Measurements from ENCODE around the gene ERCC6. TPM values are rescaled to one million over a fixed set of nuclear protein-coding genes. Genes with fewer than 3 reads are reported as not detected.

Gene ERCC6
- polyA plus RNA-seq, 1 donor from 2014 or later, result 13.9 TPM

- no peaks in the 10 kb centered on the region for H3K9me2 ChIP-seq (ENCODE audit: insufficient read depth, low read length)
- no peaks in the 10 kb centered on the region for H4K20me1 ChIP-seq (ENCODE audit: insufficient read depth)
- no peaks in the 10 kb centered on the region for H3K9me3 ChIP-seq (ENCODE audit: low read length)
- H3K4me2 ChIP-seq (ENCODE audit: low read length), result no peak overlapping the region
- H3K27me3 ChIP-seq (ENCODE audit: insufficient read depth, low read depth, low read length), result no peaks in the 10 kb centered on the region
- no peak overlapping the region for H2AFZ ChIP-seq (ENCODE audit: low read depth, low read length)
- H3F3A ChIP-seq (ENCODE audit: insufficient read depth, low read length, poor library complexity, severe bottlenecking), result no peaks in the 10 kb centered on the region
- H3K36me3 ChIP-seq (ENCODE audit: insufficient read depth, low read length), result no peaks in the 10 kb centered on the region
- no peaks in the 10 kb centered on the region for H3K79me2 ChIP-seq (replicated peaks; ENCODE audit: insufficient read depth, low read length)
- no peak overlapping the region for H3K4me3 ChIP-seq (ENCODE audit: low read length)
- no peak overlapping the region for H3K9ac ChIP-seq (ENCODE audit: low read length)
- no peak overlapping the region for H3K27ac ChIP-seq (ENCODE audit: low read length)
- TF ChIP-seq EP300 (conservative IDR thresholded peaks at IDR 0.05; ENCODE audit: poor library complexity, severe bottlenecking) (no peak), SMC3 (conservative IDR thresholded peaks at IDR 0.05; ENCODE audit: poor library complexity) (no peak), POLR2AphosphoS5 (IDR thresholded peaks at IDR 0.05) (no peak), TAF1 (IDR thresholded peaks at IDR 0.05; ENCODE audit: low read depth) (no peak), RAD21 (conservative IDR thresholded peaks at IDR 0.05) (no peak), CTCF (IDR thresholded peaks at IDR 0.05; ENCODE audit: poor library complexity, severe bottlenecking) (no peak), MXI1 (conservative IDR thresholded peaks at IDR 0.05; ENCODE audit: poor library complexity, severe bottlenecking) (no peak), EZH2 (IDR thresholded peaks at IDR 0.05; ENCODE audit: borderline replicate concordance, insufficient read depth, low read length, poor library complexity, severe bottlenecking) (no peak)
- TF ChIP-seq, protein P1, sequence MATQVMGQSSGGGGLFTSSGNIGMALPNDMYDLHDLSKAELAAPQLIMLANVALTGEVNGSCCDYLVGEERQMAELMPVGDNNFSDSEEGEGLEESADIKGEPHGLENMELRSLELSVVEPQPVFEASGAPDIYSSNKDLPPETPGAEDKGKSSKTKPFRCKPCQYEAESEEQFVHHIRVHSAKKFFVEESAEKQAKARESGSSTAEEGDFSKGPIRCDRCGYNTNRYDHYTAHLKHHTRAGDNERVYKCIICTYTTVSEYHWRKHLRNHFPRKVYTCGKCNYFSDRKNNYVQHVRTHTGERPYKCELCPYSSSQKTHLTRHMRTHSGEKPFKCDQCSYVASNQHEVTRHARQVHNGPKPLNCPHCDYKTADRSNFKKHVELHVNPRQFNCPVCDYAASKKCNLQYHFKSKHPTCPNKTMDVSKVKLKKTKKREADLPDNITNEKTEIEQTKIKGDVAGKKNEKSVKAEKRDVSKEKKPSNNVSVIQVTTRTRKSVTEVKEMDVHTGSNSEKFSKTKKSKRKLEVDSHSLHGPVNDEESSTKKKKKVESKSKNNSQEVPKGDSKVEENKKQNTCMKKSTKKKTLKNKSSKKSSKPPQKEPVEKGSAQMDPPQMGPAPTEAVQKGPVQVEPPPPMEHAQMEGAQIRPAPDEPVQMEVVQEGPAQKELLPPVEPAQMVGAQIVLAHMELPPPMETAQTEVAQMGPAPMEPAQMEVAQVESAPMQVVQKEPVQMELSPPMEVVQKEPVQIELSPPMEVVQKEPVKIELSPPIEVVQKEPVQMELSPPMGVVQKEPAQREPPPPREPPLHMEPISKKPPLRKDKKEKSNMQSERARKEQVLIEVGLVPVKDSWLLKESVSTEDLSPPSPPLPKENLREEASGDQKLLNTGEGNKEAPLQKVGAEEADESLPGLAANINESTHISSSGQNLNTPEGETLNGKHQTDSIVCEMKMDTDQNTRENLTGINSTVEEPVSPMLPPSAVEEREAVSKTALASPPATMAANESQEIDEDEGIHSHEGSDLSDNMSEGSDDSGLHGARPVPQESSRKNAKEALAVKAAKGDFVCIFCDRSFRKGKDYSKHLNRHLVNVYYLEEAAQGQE (IDR thresholded peaks at IDR 0.05; ENCODE audit: borderline replicate concordance), result no peak
Measured at GRCh38 chr10:49521062-49521461, 17.9 kb downstream of the ERCC6 start.

DNA sequence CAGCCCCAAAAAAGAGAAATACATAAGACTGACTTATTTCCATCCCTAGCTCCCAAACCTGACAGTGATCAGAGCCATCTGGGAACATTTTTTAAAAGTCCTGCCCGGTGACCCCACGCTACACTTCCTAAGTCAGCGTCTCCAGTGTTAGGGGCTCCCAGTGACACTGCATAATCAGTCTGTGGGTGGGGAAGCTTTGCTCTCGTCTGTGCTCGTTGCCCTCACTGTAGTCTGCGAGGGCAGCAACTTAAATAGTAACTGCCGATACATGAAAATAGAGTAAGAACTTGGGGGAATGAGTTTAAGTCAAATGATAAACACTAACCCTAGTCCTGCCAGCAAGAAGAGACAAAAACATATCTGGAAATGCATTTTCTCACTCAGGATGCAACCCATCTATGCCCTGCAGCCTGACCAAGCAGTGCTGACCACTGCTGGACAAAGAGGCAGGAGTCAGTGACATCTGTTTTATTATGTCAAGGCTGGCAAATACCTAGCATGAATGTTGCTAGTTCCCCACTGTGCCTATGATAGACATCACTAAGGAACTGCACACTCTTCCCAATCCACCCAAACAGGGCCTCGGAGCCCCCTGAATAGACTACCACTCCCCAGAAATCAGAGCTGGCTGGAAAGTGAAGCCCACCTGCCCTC lies 18.7 kb downstream of the ERCC6 start:
- Histone ChIP-seq H3K79me2 (replicated peaks; ENCODE audit: insufficient read depth, low read length) (no peaks in the 10 kb centered on the region), H3F3A (ENCODE audit: insufficient read depth, low read length, poor library complexity, severe bottlenecking) (no peaks in the 10 kb centered on the region), H3K4me2 (ENCODE audit: low read length) (no peak overlapping the region), H3K36me3 (ENCODE audit: insufficient read depth, low read length) (no peaks in the 10 kb centered on the region), H3K9me2 (ENCODE audit: insufficient read depth, low read length) (no peaks in the 10 kb centered on the region), H3K9me3 (ENCODE audit: low read length) (no peaks in the 10 kb centered on the region), H3K27me3 (ENCODE audit: insufficient read depth, low read depth, low read length) (no peaks in the 10 kb centered on the region), H2AFZ (ENCODE audit: low read depth, low read length) (no peak overlapping the region), H3K9ac (ENCODE audit: low read length) (no peak overlapping the region), H3K27ac (ENCODE audit: low read length) (no peak overlapping the region), H4K20me1 (ENCODE audit: insufficient read depth) (no peaks in the 10 kb centered on the region), H3K4me3 (ENCODE audit: low read length) (no peak overlapping the region)
- no peak for TF ChIP-seq CTCF (IDR thresholded peaks at IDR 0.05; ENCODE audit: poor library complexity, severe bottlenecking)
- TF ChIP-seq MXI1 (conservative IDR thresholded peaks at IDR 0.05; ENCODE audit: poor library complexity, severe bottlenecking), result no peak
- no peak for TF ChIP-seq RAD21 (conservative IDR thresholded peaks at IDR 0.05)
- TF ChIP-seq TAF1 (IDR thresholded peaks at IDR 0.05; ENCODE audit: low read depth), result no peak
